GM19025 (cell line): Measurements from ENCODE around the gene CNR1.

ENCODE experiments used
- ATAC-seq: cut with Tn5 transposase; IDR thresholded peaks from one replicate; pipeline ENCODE4 v1.9.1; 2021; ENCODE audit warnings: mild to moderate bottlenecking, low read depth, moderate library complexity; ENCODE audit not compliant: unreplicated experiment

CNR1 gene

DNA sequence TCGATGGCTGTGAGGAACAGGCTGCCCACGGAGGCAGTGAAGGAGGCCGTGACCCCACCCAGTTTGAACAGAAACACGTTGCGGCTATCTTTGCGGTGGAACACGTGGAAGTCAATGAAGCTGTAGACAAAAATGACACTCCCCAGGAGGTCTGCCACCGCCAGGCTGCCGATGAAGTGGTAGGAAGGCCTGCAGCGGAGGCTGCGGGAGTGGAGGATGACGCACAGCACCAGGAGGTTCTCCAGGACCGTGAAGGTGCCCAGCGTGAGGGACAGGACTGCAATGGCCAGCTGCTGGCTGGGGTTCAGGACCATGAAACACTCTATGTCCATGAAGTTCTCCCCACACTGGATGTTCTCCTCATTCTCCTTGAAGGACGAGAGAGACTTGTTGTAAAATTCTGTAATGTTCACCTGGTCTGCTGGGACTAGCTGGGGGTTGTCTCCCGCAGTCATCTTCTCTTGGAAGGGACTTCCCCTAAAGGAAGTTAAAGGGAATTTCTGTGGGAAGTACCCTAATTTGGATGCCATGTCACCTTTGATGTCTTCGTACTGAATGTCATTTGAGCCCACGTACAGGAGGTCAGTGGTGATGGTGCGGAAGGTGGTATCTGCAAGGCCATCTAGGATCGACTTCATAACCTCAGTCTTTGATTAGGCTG is 21.4 kb downstream of the CNR1 start:
- ATAC-seq: peak; percentile 28

DNA sequence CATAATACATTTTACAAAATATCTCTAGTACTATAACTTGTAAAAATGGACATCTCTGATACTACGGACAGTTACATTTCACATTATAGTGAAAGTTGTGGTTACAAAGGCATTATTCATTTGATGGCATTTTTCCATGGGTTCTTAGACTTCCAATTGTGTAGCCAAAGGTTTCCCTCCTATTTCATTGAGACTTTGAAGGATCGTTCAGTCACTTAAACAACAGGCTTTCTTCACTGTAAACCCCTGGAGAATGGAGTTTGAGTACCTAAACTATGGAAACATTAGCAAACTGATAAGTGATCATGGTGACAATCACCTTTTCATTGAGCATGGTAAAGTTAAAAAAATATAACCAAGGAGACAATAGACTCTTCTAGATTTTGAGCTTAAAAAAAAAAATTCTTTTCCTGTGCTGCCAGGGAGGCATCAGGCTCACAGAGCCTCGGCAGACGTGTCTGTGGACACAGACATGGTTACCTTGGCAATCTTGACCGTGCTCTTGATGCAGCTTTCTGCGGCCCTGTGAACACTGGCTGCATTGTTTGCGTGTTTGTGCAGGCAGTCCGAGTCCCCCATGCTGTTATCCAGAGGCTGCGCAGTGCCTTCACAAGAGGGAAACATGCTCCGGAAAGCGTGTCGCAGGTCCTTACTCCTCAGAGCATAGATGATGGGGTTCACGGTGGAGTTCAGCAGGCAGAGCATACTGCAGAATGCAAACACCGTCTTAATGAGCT is 22.6 kb downstream of the CNR1 start:
- no peak for ATAC-seq

DNA sequence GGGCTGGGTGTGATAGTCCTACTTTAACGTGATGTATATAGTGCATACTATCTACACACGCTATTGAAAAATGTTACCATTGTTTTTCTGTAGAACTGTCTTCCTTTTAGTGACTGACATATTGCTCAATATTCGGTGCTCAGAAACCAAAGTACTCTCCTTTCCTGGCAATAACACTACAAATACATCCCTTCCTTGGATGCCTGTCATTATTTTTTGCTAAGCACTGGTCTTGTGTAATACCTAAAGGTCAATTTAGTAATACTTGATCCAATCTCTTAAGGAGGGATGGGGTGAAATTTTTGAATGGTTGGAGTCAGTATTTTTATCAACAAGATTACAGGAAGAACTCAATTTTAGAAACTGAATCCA is 23.9 kb downstream of the CNR1 start:
- no peak for ATAC-seq

DNA sequence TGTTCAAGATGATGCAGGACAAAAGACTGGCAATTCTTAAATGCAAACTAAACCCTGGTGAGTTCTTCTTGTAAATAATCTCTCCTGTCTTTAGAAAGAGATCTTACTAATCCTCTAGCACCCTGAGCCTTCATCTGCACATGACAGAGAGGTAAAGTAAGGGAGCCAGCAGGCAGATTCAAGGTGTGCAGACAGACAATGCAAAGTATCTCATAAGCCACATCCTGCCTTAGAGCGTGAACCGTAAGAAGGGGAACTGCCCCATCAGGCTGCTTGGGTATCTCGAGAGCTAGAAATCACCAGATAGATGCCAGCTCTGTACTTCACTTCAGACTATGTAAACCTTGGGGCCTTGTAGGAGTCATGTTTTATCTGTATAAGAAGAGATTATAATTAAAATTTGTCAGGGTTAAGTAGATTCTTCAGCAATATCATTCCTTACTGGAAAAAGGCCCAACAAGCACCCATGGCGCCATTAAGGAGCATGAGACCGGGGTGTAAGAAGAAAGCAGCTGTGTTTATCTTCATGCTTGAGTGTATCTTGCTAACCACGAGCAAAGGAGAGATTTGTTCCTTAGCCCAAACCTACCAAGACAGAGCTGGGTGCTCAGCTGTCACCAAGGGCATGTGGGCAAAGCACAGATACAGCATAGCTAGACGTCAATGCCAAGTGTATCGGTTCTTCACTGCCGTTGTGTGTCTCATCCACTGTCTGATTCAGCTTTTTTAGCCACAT is 24.4 kb downstream of the CNR1 start:
- peak; percentile 85 for ATAC-seq

GRCh38 chr6:88137915-88138314 is 28.2 kb downstream of the CNR1 start:
- no peak for ATAC-seq

DNA sequence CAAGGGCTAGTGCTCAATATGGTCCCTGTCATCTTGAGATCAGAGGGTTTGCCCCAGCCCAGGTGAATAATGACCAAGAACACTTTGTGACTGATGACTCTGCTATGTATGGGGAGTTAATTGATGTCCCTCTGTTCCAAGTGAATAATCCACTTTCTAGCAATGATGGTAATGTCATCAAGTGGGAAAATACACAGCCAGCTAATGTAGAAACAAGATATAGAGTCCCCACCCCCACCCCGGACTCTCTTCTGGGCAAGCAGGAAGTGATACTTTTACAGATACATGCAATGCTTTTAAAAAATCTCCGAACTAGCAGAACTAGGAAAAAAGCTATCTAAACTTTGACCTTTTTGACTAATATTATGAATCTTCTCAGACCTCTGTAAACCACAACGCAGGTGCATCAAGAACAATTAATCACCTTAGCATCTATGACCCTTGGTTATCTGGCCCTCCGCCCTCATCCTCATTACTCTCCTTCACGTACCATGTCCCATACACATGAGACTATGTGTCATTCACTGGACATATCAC is 30.5 kb downstream of the CNR1 start:
- ATAC-seq: peak; percentile 74

DNA sequence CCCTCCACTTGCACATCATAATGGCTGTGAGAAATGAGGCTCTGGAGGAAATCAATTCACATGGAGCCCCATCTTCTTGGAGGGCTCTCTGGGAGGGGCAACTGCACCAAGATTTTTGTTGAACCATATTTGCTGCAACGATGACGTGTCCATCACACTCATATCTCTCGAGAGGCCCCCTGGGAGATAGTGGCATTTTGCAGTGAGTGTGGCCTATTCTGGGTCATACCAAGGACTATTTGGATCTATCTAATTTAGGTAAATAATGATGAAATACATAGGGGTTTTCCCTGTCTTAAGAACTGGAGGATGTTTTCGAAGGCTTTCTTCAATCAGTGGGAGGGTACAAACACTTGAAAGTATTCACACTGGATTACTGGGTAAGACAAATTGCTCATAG is 31.6 kb downstream of the CNR1 start:
- ATAC-seq: no peak

DNA sequence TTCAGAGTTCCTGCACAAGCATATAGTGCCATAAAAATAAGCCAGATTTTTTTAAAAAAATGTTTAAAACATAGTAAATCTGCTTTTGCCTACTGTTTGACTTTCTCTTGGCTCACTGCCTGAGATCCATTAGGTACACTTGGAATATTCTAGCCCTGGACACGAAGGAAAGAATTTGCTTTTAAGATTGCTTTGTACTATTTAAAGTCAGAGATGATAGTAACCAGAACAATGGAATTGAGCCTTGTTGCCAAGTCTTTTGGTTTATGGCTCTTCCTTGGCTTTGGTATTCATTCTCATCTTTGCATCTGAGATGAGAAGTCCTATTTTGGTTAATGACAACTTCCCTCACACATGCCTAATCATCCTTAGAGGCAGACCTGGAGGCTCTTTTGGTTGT is 32.4 kb downstream of the CNR1 start:
- no peak for ATAC-seq

DNA sequence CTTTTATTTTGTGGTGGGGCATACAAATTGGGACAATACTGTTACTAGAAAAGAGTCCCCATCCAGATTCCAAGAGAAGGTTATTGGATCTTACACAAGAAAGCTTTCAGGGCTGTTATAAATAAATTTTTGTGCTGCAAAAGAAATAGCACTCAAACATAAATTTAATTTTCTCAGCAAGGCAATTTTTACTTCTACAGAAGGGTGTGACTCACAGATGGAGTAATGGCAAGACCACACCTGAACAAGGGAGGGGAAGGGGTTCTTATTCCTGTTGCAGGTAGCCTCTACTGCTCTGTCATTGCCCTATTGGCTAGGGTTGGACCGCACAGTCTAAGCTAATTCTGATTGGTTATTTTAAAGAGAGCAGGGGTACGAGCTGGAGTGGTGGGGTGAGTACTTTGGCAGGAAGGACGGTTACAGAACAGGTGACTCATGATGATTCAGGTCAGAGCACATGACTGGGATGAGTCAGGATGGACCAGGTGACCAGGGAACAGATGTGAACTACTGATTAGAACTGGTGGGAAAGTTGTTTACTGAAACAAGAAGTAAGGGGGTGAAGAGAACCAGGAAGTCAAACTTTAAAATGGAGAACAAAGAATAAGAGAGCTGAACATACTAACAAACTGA is 41.1 kb downstream of the CNR1 start:
- ATAC-seq: no peak

GRCh38 chr6:88120635-88121034 is 45.5 kb downstream of the CNR1 start:
- ATAC-seq: no peak

- no peak for ATAC-seq
Observed at GRCh38 chr6:88119769-88120168, 46.4 kb downstream of the CNR1 start.

DNA sequence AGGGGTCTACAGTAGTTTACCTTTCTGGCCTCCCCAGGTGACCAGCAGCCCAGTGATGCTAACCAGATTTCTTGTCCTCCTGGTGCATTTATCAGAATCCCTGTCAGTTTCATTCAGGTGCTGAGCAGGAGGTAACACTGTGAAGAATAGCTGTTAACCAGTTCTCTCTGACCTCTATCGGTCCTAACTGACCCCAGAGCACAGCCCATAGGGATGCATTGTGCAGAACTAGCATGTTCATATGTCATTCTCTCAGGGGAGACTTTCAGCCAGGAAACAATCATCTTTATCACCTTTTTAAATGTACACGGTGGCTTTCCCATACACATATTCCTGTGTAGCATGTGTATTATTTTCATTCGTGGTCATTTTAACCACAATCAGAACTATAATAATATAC is 49.9 kb downstream of the CNR1 start:
- no peak for ATAC-seq

DNA sequence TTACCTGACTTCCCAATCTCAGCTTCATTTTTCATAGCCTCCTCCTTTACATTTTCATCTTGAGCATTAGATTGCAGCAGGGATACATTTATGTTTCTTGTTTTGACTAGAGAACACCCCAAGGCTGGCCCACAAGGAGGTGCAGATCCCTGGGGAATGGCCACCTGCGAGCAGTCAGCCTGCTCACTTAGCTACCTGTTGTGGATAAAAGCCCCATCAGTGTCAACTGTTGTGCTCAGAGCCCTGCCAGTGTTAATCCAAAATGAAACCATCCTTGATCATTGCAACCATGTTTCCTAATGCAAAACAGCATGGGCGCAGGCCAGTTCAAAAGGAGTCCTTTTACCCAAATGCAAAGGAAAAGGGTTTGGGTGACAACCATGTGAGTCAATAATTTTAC is 50.8 kb downstream of the CNR1 start:
- no peak for ATAC-seq

GRCh38 chr6:88114838-88115237 is 51.3 kb downstream of the CNR1 start:
- ATAC-seq: no peak

GRCh38 chr6:88111991-88112390 is 54.2 kb downstream of the CNR1 start:
- ATAC-seq: no peak

DNA sequence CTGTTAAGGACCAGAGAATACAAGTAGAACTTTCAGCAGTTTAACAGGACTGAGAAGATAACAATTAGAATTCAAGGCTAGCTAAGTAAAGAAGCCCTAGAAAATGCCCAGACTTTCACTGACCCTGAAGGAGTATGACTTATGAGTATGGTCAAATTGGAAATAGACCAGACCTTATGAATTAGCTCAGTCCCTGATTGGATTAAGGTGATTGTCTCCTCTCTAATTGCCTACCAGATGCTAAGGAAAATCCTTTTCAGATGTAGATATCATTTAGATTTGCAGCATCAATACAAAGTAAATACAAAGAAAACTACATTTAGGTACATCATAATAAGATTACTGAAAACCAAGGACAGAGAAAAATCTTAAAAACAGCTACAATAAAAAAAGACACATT is 58.9 kb downstream of the CNR1 start:
- ATAC-seq: no peak

DNA sequence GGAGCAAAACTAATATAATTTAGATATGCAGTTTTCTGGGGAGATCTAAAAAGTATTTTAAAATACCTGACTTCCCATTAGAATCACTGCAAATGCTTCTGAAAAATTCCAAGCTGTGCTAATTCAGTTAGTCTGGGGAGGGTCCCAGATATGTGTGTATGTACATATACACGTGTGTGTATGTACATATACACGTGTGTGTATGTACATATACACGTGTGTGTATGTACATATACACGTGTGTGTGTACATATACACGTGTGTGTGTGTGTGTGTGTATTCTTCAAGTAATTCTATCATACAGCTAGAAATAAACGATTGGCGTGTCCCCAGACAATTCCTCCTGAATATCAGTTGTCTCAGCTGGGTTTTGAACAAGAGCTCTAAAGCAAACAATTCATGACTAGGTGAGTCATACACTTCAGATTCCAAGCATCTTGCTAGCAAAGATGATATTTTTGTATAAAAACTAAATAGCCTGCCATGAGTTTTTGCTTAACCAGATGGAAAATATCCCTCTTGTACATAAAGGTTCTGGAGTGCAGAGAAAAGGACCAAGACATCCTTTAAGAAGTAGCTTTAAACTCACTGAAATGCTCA is 60.3 kb downstream of the CNR1 start:
- ATAC-seq: no peak
